GM23338 (cell line): ENCODE data around the gene SCGB1D4. TPM values are rescaled to one million over a fixed set of nuclear protein-coding genes. Genes with fewer than 3 reads are reported as not detected.
"Not testable (repeated sequence)": the region's sequence is repeated elsewhere in the genome, so short reads cannot be mapped to it uniquely, and the experiment has no call there.

Experiments
- ATAC-seq: fragments of 200-7000 bp; cut with Tn5 transposase; 3 replicates; pipeline ENCODE4 v1.9.1; 2020
- DNase-seq: peaks from one replicate; pipeline ENCODE4 v3.0.0-alpha.2; 2015; ENCODE audit warnings: low spot score
- H2AFZ ChIP-seq: fragments of 200-600 bp; sonication (generic); 2 replicates; pipeline ENCODE4 v1.8.0; 2016; ENCODE audit warnings: antibody characterized with exemption, mild to moderate bottlenecking, moderate library complexity
- H3F3A ChIP-seq: fragments of 200-600 bp; sonication (generic); replicated peaks from 2 replicates; pipeline ENCODE4 v1.8.0; 2017; ENCODE audit warnings: antibody characterized with exemption, mixed run types, low read depth
- H3K27ac ChIP-seq: fragments of 200-600 bp; sonication (generic); 2 replicates; pipeline ENCODE4 v1.6.1; 2016; ENCODE audit warnings: low read depth
- H3K27me3 ChIP-seq: fragments of 200-600 bp; sonication (generic); 2 replicates; pipeline ENCODE4 v1.8.0; 2016; ENCODE audit warnings: mild to moderate bottlenecking, mixed run types, moderate library complexity; ENCODE audit not compliant: insufficient read depth
- H3K36me3 ChIP-seq: fragments of 200-600 bp; sonication (generic); 2 replicates; pipeline ENCODE4 v1.8.0; 2016; ENCODE audit warnings: mild to moderate bottlenecking; ENCODE audit not compliant: insufficient read depth
- H3K4me1 ChIP-seq: fragments of 200-600 bp; sonication (generic); 2 replicates; pipeline ENCODE4 v1.8.0; 2016; ENCODE audit warnings: mild to moderate bottlenecking, moderate library complexity; ENCODE audit not compliant: insufficient read depth
- H3K4me2 ChIP-seq: fragments of 200-600 bp; sonication (generic); 2 replicates; pipeline ENCODE4 v1.7.1; 2017; ENCODE audit warnings: mixed run types
- H3K4me3 ChIP-seq: fragments of 200-600 bp; sonication (generic); 2 replicates; pipeline ENCODE4 v1.6.1; 2016; ENCODE audit warnings: mixed run types
- H3K79me2 ChIP-seq: fragments of 200-600 bp; sonication (generic); replicated peaks from 2 replicates; pipeline ENCODE4 v1.8.0; 2017; ENCODE audit warnings: mild to moderate bottlenecking; ENCODE audit not compliant: insufficient read depth
- H3K9me2 ChIP-seq: fragments of 200-600 bp; sonication (generic); 2 replicates; pipeline ENCODE4 v1.8.0; 2017; ENCODE audit not compliant: insufficient read depth
- H4K20me1 ChIP-seq: fragments of 200-600 bp; sonication (generic); replicated peaks from 2 replicates; pipeline ENCODE4 v1.8.0; 2017; ENCODE audit warnings: mild to moderate bottlenecking; ENCODE audit not compliant: insufficient read depth
- H3K27ac Mint-ChIP-seq: 2 replicates; pipeline ENCODE4 v1.8.0; 2020; ENCODE audit warnings: inconsistent platforms, mild to moderate bottlenecking, moderate library complexity, mixed read lengths
- H3K27me3 Mint-ChIP-seq: 3 replicates; pipeline ENCODE4 v1.8.0; 2022; ENCODE audit warnings: low read depth, mild to moderate bottlenecking, moderate library complexity, mixed read lengths, inconsistent platforms; ENCODE audit not compliant: insufficient read depth, poor library complexity
- H3K36me3 Mint-ChIP-seq: 3 replicates; pipeline ENCODE4 v1.8.0; 2021; ENCODE audit warnings: low read depth, mild to moderate bottlenecking, inconsistent platforms, moderate library complexity, mixed read lengths
- H3K4me1 Mint-ChIP-seq: 3 replicates; pipeline ENCODE4 v1.8.0; 2020; ENCODE audit warnings: mild to moderate bottlenecking, inconsistent platforms, mixed read lengths
- H3K4me3 Mint-ChIP-seq: 3 replicates; pipeline ENCODE4 v1.8.0; 2021; ENCODE audit warnings: moderate library complexity, mild to moderate bottlenecking, inconsistent platforms, mixed read lengths
- H3K9me3 Mint-ChIP-seq: 3 replicates; pipeline ENCODE4 v1.8.0; 2020; ENCODE audit warnings: moderate library complexity, mild to moderate bottlenecking, inconsistent platforms, mixed read lengths
- CREB1 ChIP-seq: fragments of 250-450 bp; sonication (Bioruptor Pico); IDR thresholded peaks from 2 replicates; pipeline ENCODE4 v1.5.0; 2020; ENCODE audit warnings: low read depth, mild to moderate bottlenecking, moderate library complexity
- JUNB ChIP-seq: IDR thresholded peaks from one replicate; pipeline ENCODE4 v1.6.1; 2016; ENCODE audit warnings: antibody characterized with exemption; ENCODE audit not compliant: unreplicated experiment
- NANOG ChIP-seq: IDR thresholded peaks from 2 replicates; pipeline ENCODE4 v1.6.1; 2016; ENCODE audit warnings: antibody characterized with exemption, borderline replicate concordance
- POLR2AphosphoS5 ChIP-seq: IDR thresholded peaks from 2 replicates; pipeline ENCODE4 v1.6.1; 2016; ENCODE audit warnings: antibody characterized with exemption, low read depth
- ZNF114 ChIP-seq: fragments of 250-450 bp; sonication (Bioruptor Pico); IDR thresholded peaks from 2 replicates; pipeline ENCODE4 v1.5.0; 2020; ENCODE audit warnings: mild to moderate bottlenecking, moderate library complexity
- polyA plus RNA-seq: library from polyadenylated mRNA; unstranded; fragments of >200 nt; fragmentation: Nextera tagmentation; extraction: Ambion mirVana; gene quantifications from 2 replicates; pipeline ENCODE4 v1.2.1, GENCODE V29; 2016
- total RNA-seq: library from RNA; depleted of rRNA; stranded (reverse); fragments of >200 nt; shearing (Covaris generic); gene quantifications from 2 replicates; pipeline ENCODE4 v1.2.3, GENCODE V29; 2014
- TF ChIP-seq, protein P1 (sequence below): IDR thresholded peaks from 2 replicates; pipeline ENCODE4 v1.6.1; 2016; ENCODE audit warnings: antibody characterized with exemption
- TF ChIP-seq, protein P2 (sequence below), 2 experiments: fragments of 200-600 bp in 1 of 2; sonication (generic) in 1 of 2; conservative IDR thresholded peaks; 2 replicates each; pipeline versions ENCODE4 v1.5.1 to v1.6.1; 2016 to 2017; ENCODE audit warnings: antibody characterized with exemption in 2 of 2, low read depth in 2 of 2, mild to moderate bottlenecking in 2 of 2, moderate library complexity in 1 of 2

SCGB1D4 gene
- total and polyA plus RNA-seq, 2 experiments from 2014 or later: not detected

- peaks cover 7% of the 10 kb centered on the region; the same call in 1 of the 3 replicates for H3K36me3 Mint-ChIP-seq
- H3K4me3 ChIP-seq: peak overlapping the region; percentile 91
- H3K4me1 Mint-ChIP-seq: peaks cover 16% of the 10 kb centered on the region; the same call in 2 of the 3 replicates
- no peak overlapping the region for H3K27ac Mint-ChIP-seq
- DNase-seq (no peak), ATAC-seq (no peak)
- H4K20me1 ChIP-seq: no peaks in the 10 kb centered on the region; the same call in 1 of the 2 replicates
- no peaks in the 10 kb centered on the region; the same call in 2 of the 3 replicates for H3K9me3 Mint-ChIP-seq
- peak overlapping the region; percentile 91 for H3K4me3 Mint-ChIP-seq
- TF ChIP-seq, protein P1, sequence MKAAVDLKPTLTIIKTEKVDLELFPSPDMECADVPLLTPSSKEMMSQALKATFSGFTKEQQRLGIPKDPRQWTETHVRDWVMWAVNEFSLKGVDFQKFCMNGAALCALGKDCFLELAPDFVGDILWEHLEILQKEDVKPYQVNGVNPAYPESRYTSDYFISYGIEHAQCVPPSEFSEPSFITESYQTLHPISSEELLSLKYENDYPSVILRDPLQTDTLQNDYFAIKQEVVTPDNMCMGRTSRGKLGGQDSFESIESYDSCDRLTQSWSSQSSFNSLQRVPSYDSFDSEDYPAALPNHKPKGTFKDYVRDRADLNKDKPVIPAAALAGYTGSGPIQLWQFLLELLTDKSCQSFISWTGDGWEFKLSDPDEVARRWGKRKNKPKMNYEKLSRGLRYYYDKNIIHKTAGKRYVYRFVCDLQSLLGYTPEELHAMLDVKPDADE: no peak
- TF ChIP-seq JUNB (no peak), ZNF114 (no peak), POLR2AphosphoS5 (no peak), NANOG (no peak), CREB1 (CRISPR knock-in tag) (no peak)
- TF ChIP-seq, protein P2, sequence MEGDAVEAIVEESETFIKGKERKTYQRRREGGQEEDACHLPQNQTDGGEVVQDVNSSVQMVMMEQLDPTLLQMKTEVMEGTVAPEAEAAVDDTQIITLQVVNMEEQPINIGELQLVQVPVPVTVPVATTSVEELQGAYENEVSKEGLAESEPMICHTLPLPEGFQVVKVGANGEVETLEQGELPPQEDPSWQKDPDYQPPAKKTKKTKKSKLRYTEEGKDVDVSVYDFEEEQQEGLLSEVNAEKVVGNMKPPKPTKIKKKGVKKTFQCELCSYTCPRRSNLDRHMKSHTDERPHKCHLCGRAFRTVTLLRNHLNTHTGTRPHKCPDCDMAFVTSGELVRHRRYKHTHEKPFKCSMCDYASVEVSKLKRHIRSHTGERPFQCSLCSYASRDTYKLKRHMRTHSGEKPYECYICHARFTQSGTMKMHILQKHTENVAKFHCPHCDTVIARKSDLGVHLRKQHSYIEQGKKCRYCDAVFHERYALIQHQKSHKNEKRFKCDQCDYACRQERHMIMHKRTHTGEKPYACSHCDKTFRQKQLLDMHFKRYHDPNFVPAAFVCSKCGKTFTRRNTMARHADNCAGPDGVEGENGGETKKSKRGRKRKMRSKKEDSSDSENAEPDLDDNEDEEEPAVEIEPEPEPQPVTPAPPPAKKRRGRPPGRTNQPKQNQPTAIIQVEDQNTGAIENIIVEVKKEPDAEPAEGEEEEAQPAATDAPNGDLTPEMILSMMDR (conservative IDR thresholded peaks at IDR 0.05; ENCODE audit: low read depth in 2 of 2): no peak
- peak overlapping the region; percentile 97 for H3K4me2 ChIP-seq
- H3F3A ChIP-seq: 0 out of 2 replicates have a peak, but pooled peaks cover 8% of the 10 kb centered on the region
- H3K27ac ChIP-seq: no peak overlapping the region
- H3K36me3 ChIP-seq: no peaks in the 10 kb centered on the region
- no peaks in the 10 kb centered on the region for H3K79me2 ChIP-seq
- H2AFZ ChIP-seq: peak overlapping the region; percentile 100; the same call in 1 of the 2 replicates
- H3K27me3 Mint-ChIP-seq: peaks cover 6% of the 10 kb centered on the region
- H3K27me3 ChIP-seq: 0 out of 2 replicates have a peak, but pooled peaks cover 11% of the 10 kb centered on the region
- H3K4me1 ChIP-seq: peaks cover 7% of the 10 kb centered on the region; the same call in 1 of the 2 replicates
- H3K9me2 ChIP-seq: no peaks in the 10 kb centered on the region
These were observed 39.3 kb upstream of the SCGB1D4 start for GRCh38 chr11:62338218-62338617.

- Mint-ChIP-seq H3K4me3 (peak within 1 kb of the TSS; percentile 91), H3K36me3 (peaks cover 7% of the 10 kb centered on the region; the same call in 1 of the 3 replicates), H3K4me1 (peaks cover 16% of the 10 kb centered on the region; the same call in 2 of the 3 replicates), H3K9me3 (no peaks in the 10 kb centered on the region), H3K27me3 (peaks cover 8% of the 10 kb centered on the region), H3K27ac (no peak within 1 kb of the TSS)
- Histone ChIP-seq H3K27ac (no peak within 1 kb of the TSS), H3K36me3 (no peaks in the 10 kb centered on the region), H3F3A (0 out of 2 replicates have a peak, but pooled peaks cover 8% of the 10 kb centered on the region), H3K9me2 (no peaks in the 10 kb centered on the region), H3K4me2 (peak within 1 kb of the TSS; percentile 97), H4K20me1 (no peaks in the 10 kb centered on the region; the same call in 1 of the 2 replicates), H3K79me2 (no peaks in the 10 kb centered on the region), H3K4me1 (peaks cover 7% of the 10 kb centered on the region; the same call in 1 of the 2 replicates), H3K4me3 (peak within 1 kb of the TSS; percentile 91), H2AFZ (peak within 1 kb of the TSS; percentile 100), H3K27me3 (0 out of 2 replicates have a peak, but pooled peaks cover 11% of the 10 kb centered on the region)
- TF ChIP-seq ZNF114 (no peak), POLR2AphosphoS5 (peak; percentile 82), JUNB (no peak)
- DNase-seq: peak; percentile 96
- peak; percentile 94 for ATAC-seq
These were observed 38.7 kb upstream of the SCGB1D4 start, which contains the start of gene ASRGL1 for GRCh38 chr11:62337303-62338181. Gene ASRGL1, plus strand, starts transcription at chr11:62337448. Its CDS starts 530 bp downstream, at chr11:62337978.

- ATAC-seq, DNase-seq, H3K9me3 Mint-ChIP-seq, H4K20me1 ChIP-seq, H3K9me2 ChIP-seq, H3K27me3 Mint-ChIP-seq, H3K36me3 Mint-ChIP-seq, H3F3A ChIP-seq, H3K79me2 ChIP-seq, H3K27ac ChIP-seq, H3K27ac Mint-ChIP-seq, H3K36me3 ChIP-seq, H3K4me1 ChIP-seq: not testable (repeated sequence)
- Histone ChIP-seq H3K27me3 (0 out of 2 replicates have a peak, but pooled peaks cover 11% of the 10 kb centered on the region), H3K4me3 (peak overlapping the region; percentile 91), H3K4me2 (peak overlapping the region; percentile 97), H2AFZ (peak overlapping the region; percentile 100)
- H3K4me1 Mint-ChIP-seq: peaks cover 14% of the 10 kb centered on the region; the same call in 2 of the 3 replicates
- H3K4me3 Mint-ChIP-seq: peak overlapping the region; percentile 91
These were observed 38.1 kb upstream of the SCGB1D4 start for GRCh38 chr11:62336949-62337302.
